Skeletal muscle tissue (tissue), 4 donors: ENCODE results near the gene CDS2. TPM values are rescaled to one million over a fixed set of nuclear protein-coding genes. Genes with fewer than 3 reads are reported as not detected.

ENCODE experiments used
- H3K27ac ChIP-seq: one replicate; pipeline ENCODE4 v1.7.0; 2013; ENCODE audit warnings: mild to moderate bottlenecking, low read depth, low read length, inconsistent platforms
- H3K27me3 ChIP-seq, 3 donors: one replicate each; pipeline ENCODE4 v1.7.0; 2013; ENCODE audit warnings: low read length in 3 of 3; ENCODE audit not compliant: control insufficient read depth in 3 of 3, insufficient read depth in 3 of 3
- H3K36me3 ChIP-seq, 3 donors: one replicate each; pipeline ENCODE4 v1.7.0; 2013; ENCODE audit warnings: low read length in 3 of 3; ENCODE audit not compliant: control insufficient read depth in 3 of 3, insufficient read depth in 3 of 3
- H3K4me1 ChIP-seq, 3 donors: one replicate each; pipeline ENCODE4 v1.7.0; 2013; ENCODE audit warnings: low read length in 3 of 3, mild to moderate bottlenecking in 3 of 3; ENCODE audit not compliant: control insufficient read depth in 3 of 3, insufficient read depth in 3 of 3
- H3K4me3 ChIP-seq, 3 donors: one replicate each; pipeline ENCODE4 v1.7.0; 2013; ENCODE audit warnings: low read length in 3 of 3
- H3K9ac ChIP-seq, 3 donors: one replicate each; pipeline ENCODE4 v1.7.0; 2013; ENCODE audit warnings: low read length in 3 of 3, mild to moderate bottlenecking in 3 of 3, moderate library complexity in 2 of 3, low read depth in 1 of 3
- H3K9me3 ChIP-seq, 3 donors: one replicate each; pipeline ENCODE4 v1.7.0; 2013; ENCODE audit warnings: low read length in 3 of 3; ENCODE audit not compliant: control insufficient read depth in 3 of 3
- total RNA-seq: library from RNA; depleted of rRNA; stranded (reverse); fragments of >200 nt; gene quantifications from one replicate; pipeline ENCODE4 v1.2.3, GENCODE V29; 2014
- donor health status: Osteomylitis.

CDS2 gene
- total RNA-seq, 1 donor from 2014 or later = 27.1 TPM

DNA sequence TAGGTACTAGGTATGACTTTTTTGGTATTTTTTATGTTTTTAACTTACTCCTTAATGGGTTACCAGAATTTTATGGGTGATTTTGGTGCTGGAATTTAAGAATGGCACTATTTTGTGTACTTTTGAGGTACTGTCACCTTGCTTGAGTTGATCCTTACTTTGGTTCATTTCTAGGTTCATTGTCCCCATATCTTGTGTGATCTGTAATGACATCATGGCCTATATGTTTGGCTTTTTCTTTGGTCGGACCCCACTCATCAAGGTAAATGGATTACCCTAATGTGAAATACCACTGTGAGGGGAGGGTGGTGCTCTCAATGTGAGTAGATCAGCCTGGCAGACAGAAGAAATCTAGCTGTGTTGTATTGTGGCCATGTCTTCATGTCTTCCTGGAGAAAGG, 57.9 kb downstream of the CDS2 start:
- Histone ChIP-seq H3K36me3 (peaks cover 35 to 57% (median 47%) of the 10 kb centered on the region in 3 donors), H3K27ac (no peak overlapping the region), H3K4me1 (peaks cover 3 to 5% (median 4%) of the 10 kb centered on the region in 3 donors)

DNA sequence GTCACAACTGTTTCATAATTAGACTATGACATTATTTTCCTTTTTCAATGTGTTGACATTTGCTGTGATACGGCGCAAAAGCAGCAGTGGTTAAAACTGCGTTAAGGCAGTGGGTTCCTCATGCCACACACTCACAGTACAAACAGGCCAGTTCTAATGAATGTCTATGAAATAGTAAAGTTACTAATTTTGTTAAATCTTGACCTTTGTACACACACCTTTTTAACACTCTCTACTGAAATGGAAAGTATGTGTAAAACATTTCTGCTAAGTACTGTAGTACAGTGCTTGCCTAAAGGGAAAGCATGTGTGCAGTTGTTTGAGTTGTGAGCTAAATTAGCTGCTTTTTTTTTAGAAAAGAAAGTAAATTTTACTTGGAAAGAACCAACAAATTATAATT, 60.3 kb downstream of the CDS2 start:
- H3K9ac ChIP-seq = no peak overlapping the region
- H3K36me3 ChIP-seq = peaks cover 42 to 62% (median 61%) of the 10 kb centered on the region in 3 donors
- no peaks in the 10 kb centered on the region for H3K9me3 ChIP-seq
- H3K27ac ChIP-seq = no peak overlapping the region
- no peak overlapping the region for H3K4me3 ChIP-seq
- no peaks in the 10 kb centered on the region for H3K27me3 ChIP-seq
- H3K4me1 ChIP-seq = peaks cover 8 to 10% (median 9%) of the 10 kb centered on the region in 3 donors

More for the DNA sequence above, 57.9 kb downstream of the CDS2 start:
- no peaks in the 10 kb centered on the region for H3K27me3 ChIP-seq
- no peaks in the 10 kb centered on the region for H3K9me3 ChIP-seq
- H3K4me3 ChIP-seq = no peak overlapping the region
- H3K9ac ChIP-seq = no peak overlapping the region

DNA sequence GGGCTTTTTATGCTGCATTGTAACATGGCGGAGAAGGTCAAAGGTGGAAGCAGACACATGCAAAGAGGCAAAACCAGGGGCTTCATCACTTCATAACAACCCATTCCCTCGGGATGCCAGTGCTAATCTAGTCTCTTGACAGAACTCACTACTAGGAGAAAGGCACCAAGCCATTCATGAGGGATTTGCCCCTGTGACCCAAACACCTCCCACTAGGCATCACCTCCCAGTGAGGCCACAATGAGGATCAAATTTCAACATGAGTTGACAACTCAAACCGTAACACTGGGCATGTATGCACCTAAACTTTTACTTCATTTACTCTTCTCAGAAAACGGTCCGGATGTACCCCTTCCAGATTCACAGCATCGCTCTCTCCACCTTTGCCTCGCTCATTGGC, 61.9 kb downstream of the CDS2 start:
- Histone ChIP-seq H3K36me3 (peaks cover 44 to 65% (median 55%) of the 10 kb centered on the region in 3 donors), H3K27ac (no peak overlapping the region), H3K9ac (no peak overlapping the region), H3K9me3 (no peaks in the 10 kb centered on the region), H3K4me1 (peaks cover 6 to 9% (median 8%) of the 10 kb centered on the region in 3 donors), H3K27me3 (no peaks in the 10 kb centered on the region), H3K4me3 (no peak overlapping the region)

DNA sequence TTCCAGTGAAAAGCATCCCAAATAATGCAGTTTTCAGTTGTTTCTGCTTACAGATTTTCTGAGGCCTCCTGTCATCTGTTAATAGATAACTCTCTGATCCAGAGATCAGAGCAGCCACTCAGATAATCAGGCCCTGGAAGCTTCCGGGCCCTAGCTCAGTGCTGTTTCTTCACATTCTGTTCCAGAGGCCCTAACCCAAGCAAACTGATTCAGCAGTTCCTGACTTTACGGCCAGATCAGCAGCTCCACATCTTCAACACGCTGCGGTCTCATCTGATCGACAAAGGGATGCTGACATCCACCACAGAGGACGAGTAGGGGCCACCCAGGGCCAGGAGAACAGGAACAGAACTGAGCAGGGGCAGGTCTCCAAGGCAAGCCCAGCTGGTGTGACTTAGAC, 63.1 kb downstream of the CDS2 start:
- Histone ChIP-seq H3K4me1 (peaks cover 6 to 9% (median 8%) of the 10 kb centered on the region in 3 donors), H3K4me3 (no peak overlapping the region), H3K36me3 (peaks cover 48 to 70% (median 61%) of the 10 kb centered on the region in 3 donors), H3K27ac (no peak overlapping the region), H3K9ac (no peak overlapping the region), H3K27me3 (no peaks in the 10 kb centered on the region), H3K9me3 (no peaks in the 10 kb centered on the region)

DNA sequence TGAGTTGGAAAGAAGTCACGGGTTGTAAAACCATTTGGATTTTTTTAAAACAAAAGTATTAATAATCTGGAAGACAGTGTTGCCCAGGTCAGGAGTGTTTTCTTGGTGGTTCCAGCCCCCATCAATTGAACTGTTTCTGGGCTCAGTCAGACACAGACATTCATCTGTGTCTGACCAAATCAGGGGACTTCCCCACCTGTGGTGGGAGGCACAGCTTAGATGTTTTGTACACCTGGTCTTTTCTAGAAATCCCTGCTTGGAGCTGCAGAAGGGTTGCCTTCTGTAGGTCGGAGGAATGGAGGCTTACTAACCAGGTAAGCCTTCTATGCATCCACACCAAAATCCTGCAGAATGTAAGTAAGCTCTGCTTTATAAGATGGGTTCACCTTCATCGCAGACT, 63.6 kb downstream of the CDS2 start:
- Histone ChIP-seq H3K27me3 (no peaks in the 10 kb centered on the region), H3K36me3 (peaks cover 52 to 71% (median 67%) of the 10 kb centered on the region in 3 donors), H3K27ac (no peak overlapping the region), H3K4me1 (peaks cover 6 to 14% (median 11%) of the 10 kb centered on the region in 3 donors), H3K9ac (no peak overlapping the region), H3K9me3 (no peaks in the 10 kb centered on the region), H3K4me3 (no peak overlapping the region)

GRCh38 chr20:5191829-5192569, 65.2 kb downstream of the CDS2 start:
- peaks cover 38 to 58% (median 54%) of the 10 kb centered on the region in 3 donors for H3K36me3 ChIP-seq
- H3K4me3 ChIP-seq = no peak overlapping the region
- H3K9me3 ChIP-seq = no peaks in the 10 kb centered on the region
- H3K27me3 ChIP-seq = no peaks in the 10 kb centered on the region
- H3K4me1 ChIP-seq = peaks cover 6 to 21% (median 16%) of the 10 kb centered on the region in 3 donors
- peak overlapping the region in 1 of 3 donors; percentile 64 for H3K9ac ChIP-seq
- H3K27ac ChIP-seq = peak overlapping the region; percentile 7

GRCh38 chr20:5192570-5193431, 66.0 kb downstream of the CDS2 start:
- Histone ChIP-seq H3K9me3 (no peaks in the 10 kb centered on the region), H3K27ac (no peak overlapping the region), H3K9ac (no peak overlapping the region), H3K4me1 (peaks cover 10 to 28% (median 20%) of the 10 kb centered on the region in 3 donors), H3K4me3 (no peak overlapping the region), H3K36me3 (peaks cover 38 to 58% (median 57%) of the 10 kb centered on the region in 3 donors), H3K27me3 (no peaks in the 10 kb centered on the region)

GRCh38 chr20:5195655-5196054, 68.8 kb downstream of the CDS2 start:
- H3K27me3 ChIP-seq = no peaks in the 10 kb centered on the region
- H3K9ac ChIP-seq = no peak overlapping the region
- peaks cover 23 to 42% (median 33%) of the 10 kb centered on the region in 3 donors for H3K4me1 ChIP-seq
- no peaks in the 10 kb centered on the region for H3K9me3 ChIP-seq
- H3K27ac ChIP-seq = no peak overlapping the region
- no peak overlapping the region for H3K4me3 ChIP-seq
- peaks cover 20 to 37% (median 33%) of the 10 kb centered on the region in 3 donors for H3K36me3 ChIP-seq

GRCh38 chr20:5196149-5196548, 69.3 kb downstream of the CDS2 start:
- Histone ChIP-seq H3K4me1 (peaks cover 23 to 42% (median 33%) of the 10 kb centered on the region in 3 donors), H3K4me3 (no peak overlapping the region), H3K9ac (no peak overlapping the region), H3K27ac (no peak overlapping the region), H3K36me3 (peaks cover 16 to 33% (median 29%) of the 10 kb centered on the region in 3 donors), H3K9me3 (no peaks in the 10 kb centered on the region), H3K27me3 (no peaks in the 10 kb centered on the region)
